NCI-H2107 treated with DMSO at 0.1 percent for 48 hours (cell line): Measurements from ENCODE around the gene ZDHHC11.
"Not testable (repeated sequence)": the region's sequence is repeated elsewhere in the genome, so short reads cannot be mapped to it uniquely, and the experiment has no call there.

Experiments used
- DNase-seq: peaks from one replicate; lab custom pipeline; 2025; ENCODE audit not compliant: unreplicated experiment; lab: John Stamatoyannopoulos, UW

ZDHHC11 gene

DNA sequence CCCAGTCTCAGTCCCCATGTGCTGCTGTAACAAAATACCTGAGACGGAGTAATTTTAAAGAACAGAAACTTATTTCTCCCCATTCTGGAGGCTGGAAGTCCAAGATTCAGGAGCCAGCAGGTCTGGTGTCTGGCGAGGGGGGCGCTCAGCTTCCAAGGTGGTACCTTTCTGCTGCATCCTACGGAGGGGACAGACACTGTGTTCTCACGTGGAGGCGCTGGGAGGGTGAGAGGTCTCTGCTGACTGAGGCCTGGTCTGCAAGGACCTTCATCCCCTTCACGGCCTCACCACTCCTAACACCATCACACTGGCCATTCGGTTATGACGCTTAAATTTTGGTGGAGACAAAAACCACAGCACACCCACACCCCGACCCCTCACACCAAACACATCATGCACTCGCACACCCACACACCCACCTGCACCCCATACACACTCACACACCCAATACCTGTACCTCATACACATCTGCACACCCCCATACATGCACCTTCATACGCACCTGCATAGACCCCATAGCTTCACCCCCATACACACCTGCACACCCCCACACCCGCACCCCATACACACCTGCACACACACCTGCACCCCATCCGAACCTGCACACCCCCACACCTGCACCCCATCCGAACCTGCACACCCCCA lies 9.8 kb upstream of the ZDHHC11 start:
- DNase-seq, result no peak

DNA sequence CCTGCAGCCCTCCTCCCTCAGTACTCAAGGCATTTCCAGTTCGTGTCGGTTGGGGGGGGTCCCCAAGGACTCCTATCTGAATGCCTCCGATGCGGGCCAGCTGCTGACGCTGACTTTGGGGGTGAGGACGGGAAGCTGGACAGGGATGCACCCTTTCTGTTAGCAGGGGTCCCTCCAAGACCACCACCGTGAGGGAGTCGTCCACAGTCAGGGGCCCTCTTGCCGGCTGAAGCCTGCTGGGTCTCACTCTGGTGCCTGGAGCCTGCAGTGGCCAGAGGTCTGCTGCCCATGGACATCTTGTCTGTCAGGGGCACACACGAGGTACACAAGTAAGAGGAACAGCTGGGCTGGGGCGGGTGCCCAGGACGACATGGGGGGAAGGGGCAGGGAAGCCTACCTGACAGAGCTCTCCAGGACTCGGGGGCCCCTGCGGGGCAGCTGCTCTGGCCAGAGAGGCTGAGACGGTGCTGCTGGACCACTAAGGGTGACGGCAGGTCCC lies 9.1 kb upstream of the ZDHHC11 start:
- no peak for DNase-seq

GRCh38 chr5:859391-859790 lies 8.6 kb upstream of the ZDHHC11 start:
- no peak for DNase-seq

- DNase-seq, result no peak
Measured at GRCh38 chr5:858726-859125, 7.9 kb upstream of the ZDHHC11 start.

DNA sequence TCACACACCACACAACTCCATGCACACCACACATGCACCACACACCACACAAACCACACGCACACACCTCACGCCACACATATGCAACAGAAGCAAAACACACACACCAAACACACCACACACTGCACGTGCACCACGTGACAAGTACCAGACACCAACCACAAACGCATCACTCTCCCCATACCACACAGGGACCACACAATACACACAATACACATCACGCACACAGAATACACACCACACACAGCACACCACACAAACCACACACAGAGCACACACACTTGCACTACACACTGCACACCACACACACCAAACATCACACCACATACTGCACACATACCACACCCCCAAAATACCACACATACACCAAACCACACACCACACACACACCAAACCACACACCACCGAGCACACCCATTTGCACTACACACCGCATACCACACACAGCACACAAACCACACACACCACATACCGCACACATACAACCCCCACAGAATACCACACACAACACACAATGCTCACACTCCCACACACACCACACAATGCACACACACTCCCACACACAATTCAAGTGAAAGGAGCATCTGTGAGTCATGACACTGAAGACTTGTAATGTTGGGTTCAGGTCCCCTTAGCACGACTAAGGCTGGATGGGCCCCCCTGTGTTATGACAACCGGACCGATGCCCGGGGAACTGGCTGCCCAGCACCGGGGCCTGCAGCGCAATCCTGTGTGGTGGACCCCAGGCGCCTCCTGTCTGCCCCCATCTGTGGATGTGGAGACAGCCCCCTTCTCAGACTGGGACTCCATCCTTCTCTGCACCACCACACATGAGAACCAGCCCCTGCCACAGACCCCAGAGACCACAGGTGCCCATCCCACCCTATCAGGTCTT lies 6.0 kb upstream of the ZDHHC11 start:
- DNase-seq, result no peak

GRCh38 chr5:855771-856530 lies 5.2 kb upstream of the ZDHHC11 start:
- DNase-seq, result no peak

- no peak for DNase-seq
Measured at GRCh38 chr5:854966-855743, 4.4 kb upstream of the ZDHHC11 start.

DNA sequence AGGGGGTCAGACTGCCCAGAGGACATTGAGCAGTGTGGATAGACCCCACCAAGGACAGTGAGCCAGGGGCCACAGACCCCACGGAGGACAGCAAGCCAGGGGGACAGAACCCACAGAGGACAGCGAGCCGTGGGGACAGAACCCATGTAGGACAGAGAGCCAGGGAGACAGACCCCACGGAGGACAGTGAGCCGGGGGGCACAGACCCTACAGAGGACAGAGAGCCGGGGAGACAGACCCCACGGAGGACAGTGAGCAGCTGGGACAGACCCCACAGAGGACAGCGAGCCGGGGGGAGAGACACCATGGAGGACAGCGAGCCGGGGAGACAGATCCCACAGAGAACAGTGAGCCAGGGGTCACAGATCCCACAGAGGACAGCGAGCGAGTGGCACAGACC lies 3.4 kb upstream of the ZDHHC11 start:
- DNase-seq, result no peak

DNA sequence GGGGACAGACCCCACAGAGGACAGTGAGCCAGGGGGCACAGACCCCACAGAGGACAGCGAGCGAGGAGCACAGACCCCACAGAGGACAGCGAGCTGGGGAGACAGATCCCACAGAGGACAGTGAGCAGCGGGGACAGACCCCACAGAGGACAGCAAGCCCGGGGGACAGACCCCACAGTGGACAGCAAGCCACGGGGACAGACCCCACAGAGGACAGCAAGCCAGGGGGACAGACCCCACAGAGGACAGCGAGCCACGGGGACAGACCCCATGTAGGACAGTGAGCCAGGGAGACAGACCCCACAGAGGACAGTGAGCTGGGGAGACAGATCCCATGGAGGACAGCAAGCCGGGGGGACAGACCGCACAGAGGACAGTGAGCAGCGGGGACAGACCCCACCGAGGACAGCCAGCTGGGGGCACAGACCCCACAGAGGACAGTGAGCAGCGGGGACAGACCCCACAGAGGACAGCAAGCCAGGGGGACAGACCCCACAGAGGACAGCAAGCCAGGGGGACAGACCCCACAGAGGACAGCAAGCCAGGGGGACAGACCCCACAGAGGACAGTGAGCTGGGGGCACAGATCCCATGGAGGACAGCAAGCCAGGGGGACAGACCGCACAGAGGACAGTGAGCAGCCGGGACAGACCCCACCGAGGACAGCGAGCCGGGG lies 2.8 kb upstream of the ZDHHC11 start:
- not testable (repeated sequence) for DNase-seq

DNA sequence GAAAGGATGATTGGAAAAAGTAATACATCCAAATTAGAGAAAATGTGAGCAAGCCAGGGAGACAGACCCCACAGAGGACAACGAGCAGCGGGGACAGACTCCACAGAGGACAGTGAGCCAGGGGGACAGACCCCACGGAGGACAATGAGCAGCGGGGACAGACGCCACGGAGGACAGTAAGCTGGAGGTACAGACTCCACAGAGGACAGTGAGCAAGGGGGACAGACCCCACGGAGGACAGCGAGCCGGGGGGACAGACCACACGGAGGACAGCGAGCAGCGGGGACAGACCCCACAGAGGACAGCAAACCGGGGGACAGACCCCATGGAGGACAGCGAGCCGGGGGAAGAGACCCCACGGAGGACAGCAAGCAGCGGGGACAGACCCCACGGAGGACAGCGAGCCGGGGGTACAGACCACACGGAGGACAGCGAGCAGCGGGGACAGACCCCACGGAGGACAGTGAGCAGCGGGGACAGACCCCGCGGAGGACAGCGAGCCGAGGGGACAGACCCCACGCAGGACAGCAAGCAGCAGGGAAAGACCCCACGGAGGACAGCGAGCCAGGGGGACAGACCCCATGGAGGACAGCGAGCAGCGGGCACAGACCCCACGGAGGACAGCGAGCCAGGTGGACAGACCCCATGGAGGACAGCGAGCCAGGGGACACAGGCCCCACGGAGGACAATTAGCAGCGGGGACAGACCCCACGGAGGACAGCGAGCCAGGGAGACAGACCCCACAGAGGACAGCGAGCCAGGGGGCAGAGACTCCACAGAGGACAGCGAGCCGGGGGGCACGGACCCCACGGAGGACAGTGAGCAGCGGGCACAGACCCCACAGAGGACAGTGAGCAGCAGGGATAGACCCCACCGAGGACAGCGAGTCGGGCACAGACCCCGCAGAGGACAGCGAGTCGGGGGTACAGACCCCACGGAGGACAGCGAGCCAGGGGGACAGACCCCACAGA lies 1.9 kb upstream of the ZDHHC11 start:
- DNase-seq, result no peak

DNA sequence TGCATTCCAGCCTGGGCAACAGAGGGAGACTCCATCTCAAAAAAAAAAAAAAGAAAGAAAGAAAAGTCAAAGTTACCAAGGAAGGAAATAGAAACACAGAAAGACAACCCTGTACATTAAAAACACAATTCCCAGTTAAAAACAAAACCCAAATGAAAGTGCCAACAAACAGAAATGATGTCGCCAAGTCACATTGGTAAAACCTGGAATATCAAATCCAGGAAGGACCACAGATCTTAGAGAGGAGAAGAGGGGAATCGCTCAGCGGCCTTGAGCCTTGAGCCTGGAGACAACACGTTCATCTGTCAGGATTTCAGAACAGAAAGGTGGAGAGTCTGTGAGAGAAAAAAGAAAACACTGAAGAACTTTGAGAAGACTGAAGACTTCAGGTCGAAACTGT lies 1.2 kb upstream of the ZDHHC11 start:
- no peak for DNase-seq

GRCh38 chr5:851553-851952 lies 767 bp upstream of the ZDHHC11 start:
- no peak for DNase-seq

DNA sequence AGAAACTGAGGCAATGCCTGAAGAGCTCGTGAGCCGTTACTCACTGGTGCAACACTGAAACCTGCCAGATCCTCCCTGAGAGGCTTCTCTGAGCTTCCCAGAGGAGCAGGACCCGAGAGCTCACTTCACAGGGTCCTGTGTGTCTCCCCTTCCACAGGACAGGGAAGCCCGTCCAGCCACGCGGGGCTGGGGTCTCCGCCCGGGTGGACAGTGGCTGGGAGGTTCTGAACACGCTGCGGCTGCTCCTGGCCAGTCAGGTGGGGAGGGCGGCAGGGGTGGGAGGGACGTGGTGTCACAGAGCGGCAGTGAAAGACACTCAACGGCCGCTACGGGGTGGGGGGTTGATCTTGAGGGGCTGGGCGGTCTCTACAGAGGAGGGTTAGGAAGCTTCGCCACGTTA lies 290 bp upstream of the ZDHHC11 start:
- DNase-seq, result no peak

DNA sequence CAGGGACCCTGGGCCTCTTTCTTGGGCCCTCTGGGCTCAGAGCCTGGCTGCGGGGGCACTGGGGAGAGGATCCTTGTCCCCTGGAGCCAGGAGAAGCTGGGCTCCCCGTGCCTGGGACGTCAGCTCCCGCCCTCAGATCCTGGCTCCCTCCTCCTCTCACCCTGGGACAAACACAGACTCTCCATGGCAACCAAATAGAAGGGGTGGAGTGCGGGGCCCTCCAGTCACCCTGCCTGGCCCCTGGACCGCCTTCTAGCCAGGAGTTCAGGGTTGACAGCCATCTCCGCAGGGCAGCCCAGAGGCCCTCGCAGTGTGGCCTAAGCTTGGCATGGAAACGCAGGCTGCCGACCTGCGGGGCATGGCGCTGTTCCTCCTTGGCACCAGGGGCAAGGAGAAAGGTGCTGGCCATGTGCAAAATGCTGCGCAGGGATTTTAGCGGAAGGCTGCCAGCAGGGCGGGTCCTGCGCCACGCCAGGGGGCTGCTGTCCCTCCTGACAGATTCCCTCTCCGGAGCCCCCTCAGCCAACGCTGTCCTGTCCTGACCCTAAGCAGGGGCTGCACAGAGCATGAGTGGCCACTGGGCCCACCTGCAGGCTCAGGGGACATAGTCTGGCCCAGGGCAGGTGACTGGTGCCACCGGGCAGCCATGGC lies 1.0 kb downstream of the ZDHHC11 start:
- no peak for DNase-seq

GRCh38 chr5:848671-849111 lies 2.1 kb downstream of the ZDHHC11 start:
- no peak for DNase-seq

DNA sequence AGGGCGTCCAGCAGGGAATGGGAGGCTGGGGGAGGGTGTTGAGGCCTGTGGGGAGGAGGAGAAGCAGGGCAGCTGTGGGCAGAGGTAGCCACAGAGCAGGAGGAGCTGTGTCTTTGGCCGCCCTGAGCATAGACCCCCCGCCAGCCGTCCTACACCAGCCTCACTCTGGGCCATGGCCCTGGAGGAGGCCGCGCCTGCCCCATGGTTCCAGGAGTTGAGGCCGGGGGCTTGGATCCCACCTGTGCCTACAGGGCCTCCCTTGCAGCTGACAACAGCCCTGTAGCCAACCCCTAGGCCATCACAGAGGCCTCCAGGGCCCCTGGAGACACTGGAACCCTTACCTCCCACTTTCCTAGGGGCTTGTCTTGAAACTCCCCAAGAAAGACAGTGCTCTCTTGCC lies 3.0 kb downstream of the ZDHHC11 start:
- DNase-seq, result not testable (repeated sequence)

GRCh38 chr5:847212-847611 lies 3.6 kb downstream of the ZDHHC11 start:
- not testable (repeated sequence) for DNase-seq

GRCh38 chr5:846602-847091 lies 4.1 kb downstream of the ZDHHC11 start:
- not testable (repeated sequence) for DNase-seq
